ENCODE data around the gene SNX32. TPM values are rescaled to one million over a fixed set of nuclear protein-coding genes. Genes with fewer than 3 reads are reported as not detected.

Gene SNX32
- total and polyA plus RNA-seq, 2 of the 13 experiments (the other 11 are each of a cell fraction or from before 2014, with no cell fraction given): 0.09 to 0.34 TPM

DNA sequence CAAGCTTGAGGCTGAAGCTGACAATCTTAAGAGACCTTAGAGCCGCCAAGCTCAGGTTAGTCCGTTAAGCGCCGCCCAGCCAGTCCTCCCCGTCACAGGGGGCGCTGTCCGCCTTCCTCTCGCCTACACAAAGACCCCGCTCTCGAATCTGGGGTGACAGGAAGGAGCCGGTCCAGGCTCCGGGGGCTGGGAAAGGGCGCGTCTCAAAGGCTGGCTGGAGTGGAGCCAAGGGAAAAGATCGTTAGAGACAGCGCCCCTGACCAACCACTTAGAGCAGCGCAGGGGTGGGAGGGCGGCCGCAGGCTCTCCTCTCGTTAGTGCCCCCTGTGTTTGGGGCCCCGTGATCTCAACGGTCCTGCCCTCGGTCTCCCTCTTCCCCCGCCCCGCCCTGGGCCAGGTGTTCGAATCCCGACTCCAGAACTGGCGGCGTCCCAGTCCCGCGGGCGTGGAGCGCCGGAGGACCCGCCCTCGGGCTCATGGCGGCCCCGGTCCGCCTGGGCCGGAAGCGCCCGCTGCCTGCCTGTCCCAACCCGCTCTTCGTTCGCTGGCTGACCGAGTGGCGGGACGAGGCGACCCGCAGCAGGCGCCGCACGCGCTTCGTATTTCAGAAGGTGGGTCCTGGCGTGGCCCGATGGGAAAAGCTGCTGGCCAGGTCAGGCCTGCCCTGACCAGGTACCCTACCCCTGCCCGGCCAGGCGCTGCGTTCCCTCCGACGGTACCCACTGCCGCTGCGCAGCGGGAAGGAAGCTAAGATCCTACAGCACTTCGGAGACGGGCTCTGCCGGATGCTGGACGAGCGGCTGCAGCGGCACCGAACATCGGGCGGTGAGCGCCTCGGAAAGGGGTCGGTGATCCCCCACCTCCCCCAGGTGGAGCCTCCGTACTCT, 26.8 kb downstream of the SNX32 start, which contains the start of gene MUS81 (continued):
- TF ChIP-seq HIVEP1 (CRISPR knock-in tag; IDR thresholded peaks at IDR 0.05) (0 out of 2 replicates have a peak, but pooled peaks have one; percentile 30), ATM (IDR thresholded peaks at IDR 0.05; ENCODE audit: borderline replicate concordance) (no peak), SP5 (CRISPR knock-in tag; IDR thresholded peaks at IDR 0.05; ENCODE audit: borderline replicate concordance, low read depth) (peak; percentile 34; the same call in 1 of the 2 replicates), HHEX (CRISPR knock-in tag; IDR thresholded peaks at IDR 0.05) (no peak), ZNF354B (CRISPR knock-in tag; IDR thresholded peaks at IDR 0.05) (no peak), ZNF235 (CRISPR knock-in tag; IDR thresholded peaks at IDR 0.05; ENCODE audit: borderline replicate concordance) (no peak), TEAD3 (CRISPR knock-in tag; optimal IDR thresholded peaks at IDR 0.05; ENCODE audit: borderline replicate concordance) (peak; percentile 29), KLF15 (CRISPR knock-in tag; IDR thresholded peaks at IDR 0.05; ENCODE audit: borderline replicate concordance) (peak; percentile 24; the same call in 1 of the 2 replicates), ZSCAN9 (CRISPR knock-in tag; IDR thresholded peaks at IDR 0.05; ENCODE audit: borderline replicate concordance) (peak; percentile 82; the same call in 1 of the 2 replicates), ZNF484 (CRISPR knock-in tag; IDR thresholded peaks at IDR 0.05; ENCODE audit: borderline replicate concordance, low read depth) (no peak)
- TF ChIP-seq, protein P1, sequence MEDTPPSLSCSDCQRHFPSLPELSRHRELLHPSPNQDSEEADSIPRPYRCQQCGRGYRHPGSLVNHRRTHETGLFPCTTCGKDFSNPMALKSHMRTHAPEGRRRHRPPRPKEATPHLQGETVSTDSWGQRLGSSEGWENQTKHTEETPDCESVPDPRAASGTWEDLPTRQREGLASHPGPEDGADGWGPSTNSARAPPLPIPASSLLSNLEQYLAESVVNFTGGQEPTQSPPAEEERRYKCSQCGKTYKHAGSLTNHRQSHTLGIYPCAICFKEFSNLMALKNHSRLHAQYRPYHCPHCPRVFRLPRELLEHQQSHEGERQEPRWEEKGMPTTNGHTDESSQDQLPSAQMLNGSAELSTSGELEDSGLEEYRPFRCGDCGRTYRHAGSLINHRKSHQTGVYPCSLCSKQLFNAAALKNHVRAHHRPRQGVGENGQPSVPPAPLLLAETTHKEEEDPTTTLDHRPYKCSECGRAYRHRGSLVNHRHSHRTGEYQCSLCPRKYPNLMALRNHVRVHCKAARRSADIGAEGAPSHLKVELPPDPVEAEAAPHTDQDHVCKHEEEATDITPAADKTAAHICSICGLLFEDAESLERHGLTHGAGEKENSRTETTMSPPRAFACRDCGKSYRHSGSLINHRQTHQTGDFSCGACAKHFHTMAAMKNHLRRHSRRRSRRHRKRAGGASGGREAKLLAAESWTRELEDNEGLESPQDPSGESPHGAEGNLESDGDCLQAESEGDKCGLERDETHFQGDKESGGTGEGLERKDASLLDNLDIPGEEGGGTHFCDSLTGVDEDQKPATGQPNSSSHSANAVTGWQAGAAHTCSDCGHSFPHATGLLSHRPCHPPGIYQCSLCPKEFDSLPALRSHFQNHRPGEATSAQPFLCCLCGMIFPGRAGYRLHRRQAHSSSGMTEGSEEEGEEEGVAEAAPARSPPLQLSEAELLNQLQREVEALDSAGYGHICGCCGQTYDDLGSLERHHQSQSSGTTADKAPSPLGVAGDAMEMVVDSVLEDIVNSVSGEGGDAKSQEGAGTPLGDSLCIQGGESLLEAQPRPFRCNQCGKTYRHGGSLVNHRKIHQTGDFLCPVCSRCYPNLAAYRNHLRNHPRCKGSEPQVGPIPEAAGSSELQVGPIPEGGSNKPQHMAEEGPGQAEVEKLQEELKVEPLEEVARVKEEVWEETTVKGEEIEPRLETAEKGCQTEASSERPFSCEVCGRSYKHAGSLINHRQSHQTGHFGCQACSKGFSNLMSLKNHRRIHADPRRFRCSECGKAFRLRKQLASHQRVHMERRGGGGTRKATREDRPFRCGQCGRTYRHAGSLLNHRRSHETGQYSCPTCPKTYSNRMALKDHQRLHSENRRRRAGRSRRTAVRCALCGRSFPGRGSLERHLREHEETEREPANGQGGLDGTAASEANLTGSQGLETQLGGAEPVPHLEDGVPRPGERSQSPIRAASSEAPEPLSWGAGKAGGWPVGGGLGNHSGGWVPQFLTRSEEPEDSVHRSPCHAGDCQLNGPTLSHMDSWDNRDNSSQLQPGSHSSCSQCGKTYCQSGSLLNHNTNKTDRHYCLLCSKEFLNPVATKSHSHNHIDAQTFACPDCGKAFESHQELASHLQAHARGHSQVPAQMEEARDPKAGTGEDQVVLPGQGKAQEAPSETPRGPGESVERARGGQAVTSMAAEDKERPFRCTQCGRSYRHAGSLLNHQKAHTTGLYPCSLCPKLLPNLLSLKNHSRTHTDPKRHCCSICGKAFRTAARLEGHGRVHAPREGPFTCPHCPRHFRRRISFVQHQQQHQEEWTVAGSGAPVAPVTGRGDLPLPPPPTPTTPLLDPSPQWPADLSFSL (CRISPR knock-in tag; IDR thresholded peaks at IDR 0.05): no peak; the same call in 1 of the 2 replicates
- TF ChIP-seq, protein P2, sequence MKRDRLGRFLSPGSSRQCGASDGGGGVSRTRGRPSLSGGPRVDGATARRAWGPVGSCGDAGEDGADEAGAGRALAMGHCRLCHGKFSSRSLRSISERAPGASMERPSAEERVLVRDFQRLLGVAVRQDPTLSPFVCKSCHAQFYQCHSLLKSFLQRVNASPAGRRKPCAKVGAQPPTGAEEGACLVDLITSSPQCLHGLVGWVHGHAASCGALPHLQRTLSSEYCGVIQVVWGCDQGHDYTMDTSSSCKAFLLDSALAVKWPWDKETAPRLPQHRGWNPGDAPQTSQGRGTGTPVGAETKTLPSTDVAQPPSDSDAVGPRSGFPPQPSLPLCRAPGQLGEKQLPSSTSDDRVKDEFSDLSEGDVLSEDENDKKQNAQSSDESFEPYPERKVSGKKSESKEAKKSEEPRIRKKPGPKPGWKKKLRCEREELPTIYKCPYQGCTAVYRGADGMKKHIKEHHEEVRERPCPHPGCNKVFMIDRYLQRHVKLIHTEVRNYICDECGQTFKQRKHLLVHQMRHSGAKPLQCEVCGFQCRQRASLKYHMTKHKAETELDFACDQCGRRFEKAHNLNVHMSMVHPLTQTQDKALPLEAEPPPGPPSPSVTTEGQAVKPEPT (CRISPR knock-in tag; IDR thresholded peaks at IDR 0.05; ENCODE audit: low read depth): peak; percentile 38; the same call in 1 of the 2 replicates
- TF ChIP-seq, protein P3, sequence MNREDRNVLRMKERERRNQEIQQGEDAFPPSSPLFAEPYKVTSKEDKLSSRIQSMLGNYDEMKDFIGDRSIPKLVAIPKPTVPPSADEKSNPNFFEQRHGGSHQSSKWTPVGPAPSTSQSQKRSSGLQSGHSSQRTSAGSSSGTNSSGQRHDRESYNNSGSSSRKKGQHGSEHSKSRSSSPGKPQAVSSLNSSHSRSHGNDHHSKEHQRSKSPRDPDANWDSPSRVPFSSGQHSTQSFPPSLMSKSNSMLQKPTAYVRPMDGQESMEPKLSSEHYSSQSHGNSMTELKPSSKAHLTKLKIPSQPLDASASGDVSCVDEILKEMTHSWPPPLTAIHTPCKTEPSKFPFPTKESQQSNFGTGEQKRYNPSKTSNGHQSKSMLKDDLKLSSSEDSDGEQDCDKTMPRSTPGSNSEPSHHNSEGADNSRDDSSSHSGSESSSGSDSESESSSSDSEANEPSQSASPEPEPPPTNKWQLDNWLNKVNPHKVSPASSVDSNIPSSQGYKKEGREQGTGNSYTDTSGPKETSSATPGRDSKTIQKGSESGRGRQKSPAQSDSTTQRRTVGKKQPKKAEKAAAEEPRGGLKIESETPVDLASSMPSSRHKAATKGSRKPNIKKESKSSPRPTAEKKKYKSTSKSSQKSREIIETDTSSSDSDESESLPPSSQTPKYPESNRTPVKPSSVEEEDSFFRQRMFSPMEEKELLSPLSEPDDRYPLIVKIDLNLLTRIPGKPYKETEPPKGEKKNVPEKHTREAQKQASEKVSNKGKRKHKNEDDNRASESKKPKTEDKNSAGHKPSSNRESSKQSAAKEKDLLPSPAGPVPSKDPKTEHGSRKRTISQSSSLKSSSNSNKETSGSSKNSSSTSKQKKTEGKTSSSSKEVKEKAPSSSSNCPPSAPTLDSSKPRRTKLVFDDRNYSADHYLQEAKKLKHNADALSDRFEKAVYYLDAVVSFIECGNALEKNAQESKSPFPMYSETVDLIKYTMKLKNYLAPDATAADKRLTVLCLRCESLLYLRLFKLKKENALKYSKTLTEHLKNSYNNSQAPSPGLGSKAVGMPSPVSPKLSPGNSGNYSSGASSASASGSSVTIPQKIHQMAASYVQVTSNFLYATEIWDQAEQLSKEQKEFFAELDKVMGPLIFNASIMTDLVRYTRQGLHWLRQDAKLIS (CRISPR knock-in tag; IDR thresholded peaks at IDR 0.05): 0 out of 2 replicates have a peak, but pooled peaks have one; percentile 23
- TF ChIP-seq, protein P4, sequence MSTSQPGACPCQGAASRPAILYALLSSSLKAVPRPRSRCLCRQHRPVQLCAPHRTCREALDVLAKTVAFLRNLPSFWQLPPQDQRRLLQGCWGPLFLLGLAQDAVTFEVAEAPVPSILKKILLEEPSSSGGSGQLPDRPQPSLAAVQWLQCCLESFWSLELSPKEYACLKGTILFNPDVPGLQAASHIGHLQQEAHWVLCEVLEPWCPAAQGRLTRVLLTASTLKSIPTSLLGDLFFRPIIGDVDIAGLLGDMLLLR (CRISPR knock-in tag; IDR thresholded peaks at IDR 0.05): peak; percentile 81
